ENCODE measurements around the gene PPRC1.

DNA sequence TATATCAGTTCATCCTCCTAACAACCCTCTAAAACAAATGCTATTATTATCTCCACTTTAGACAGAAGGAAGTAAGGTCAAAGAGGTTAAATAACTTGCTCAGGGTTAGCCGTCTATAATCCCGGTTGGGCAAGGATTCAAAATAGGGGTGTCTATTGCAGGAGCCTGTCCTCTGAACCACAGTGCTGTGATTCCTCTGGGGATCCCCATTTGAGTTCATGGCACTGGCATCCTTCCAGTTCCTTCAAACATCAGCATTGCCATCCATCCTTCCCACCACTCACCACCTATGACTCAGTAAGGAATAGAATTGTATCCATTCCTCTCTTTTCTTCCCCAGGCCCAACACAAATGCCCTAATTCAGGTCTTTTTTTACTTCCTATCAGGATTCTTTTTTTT, 42.1 kb upstream of the PPRC1 start:
- TF ChIP-seq, protein P1, sequence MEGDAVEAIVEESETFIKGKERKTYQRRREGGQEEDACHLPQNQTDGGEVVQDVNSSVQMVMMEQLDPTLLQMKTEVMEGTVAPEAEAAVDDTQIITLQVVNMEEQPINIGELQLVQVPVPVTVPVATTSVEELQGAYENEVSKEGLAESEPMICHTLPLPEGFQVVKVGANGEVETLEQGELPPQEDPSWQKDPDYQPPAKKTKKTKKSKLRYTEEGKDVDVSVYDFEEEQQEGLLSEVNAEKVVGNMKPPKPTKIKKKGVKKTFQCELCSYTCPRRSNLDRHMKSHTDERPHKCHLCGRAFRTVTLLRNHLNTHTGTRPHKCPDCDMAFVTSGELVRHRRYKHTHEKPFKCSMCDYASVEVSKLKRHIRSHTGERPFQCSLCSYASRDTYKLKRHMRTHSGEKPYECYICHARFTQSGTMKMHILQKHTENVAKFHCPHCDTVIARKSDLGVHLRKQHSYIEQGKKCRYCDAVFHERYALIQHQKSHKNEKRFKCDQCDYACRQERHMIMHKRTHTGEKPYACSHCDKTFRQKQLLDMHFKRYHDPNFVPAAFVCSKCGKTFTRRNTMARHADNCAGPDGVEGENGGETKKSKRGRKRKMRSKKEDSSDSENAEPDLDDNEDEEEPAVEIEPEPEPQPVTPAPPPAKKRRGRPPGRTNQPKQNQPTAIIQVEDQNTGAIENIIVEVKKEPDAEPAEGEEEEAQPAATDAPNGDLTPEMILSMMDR (IDR thresholded peaks at IDR 0.05): no peak
- no peak for TF ChIP-seq POLR2AphosphoS5 (IDR thresholded peaks at IDR 0.05; ENCODE audit: low read depth, low read length)
